ENCODE data around the gene ITGB6. TPM values are rescaled to one million over a fixed set of nuclear protein-coding genes. Genes with fewer than 3 reads are reported as not detected.

Gene ITGB6
- total and polyA plus RNA-seq, 10 of the 15 experiments (the other 5 are each of a cell fraction or from before 2014, with no cell fraction given): 0.04 TPM; not detected in 9

DNA sequence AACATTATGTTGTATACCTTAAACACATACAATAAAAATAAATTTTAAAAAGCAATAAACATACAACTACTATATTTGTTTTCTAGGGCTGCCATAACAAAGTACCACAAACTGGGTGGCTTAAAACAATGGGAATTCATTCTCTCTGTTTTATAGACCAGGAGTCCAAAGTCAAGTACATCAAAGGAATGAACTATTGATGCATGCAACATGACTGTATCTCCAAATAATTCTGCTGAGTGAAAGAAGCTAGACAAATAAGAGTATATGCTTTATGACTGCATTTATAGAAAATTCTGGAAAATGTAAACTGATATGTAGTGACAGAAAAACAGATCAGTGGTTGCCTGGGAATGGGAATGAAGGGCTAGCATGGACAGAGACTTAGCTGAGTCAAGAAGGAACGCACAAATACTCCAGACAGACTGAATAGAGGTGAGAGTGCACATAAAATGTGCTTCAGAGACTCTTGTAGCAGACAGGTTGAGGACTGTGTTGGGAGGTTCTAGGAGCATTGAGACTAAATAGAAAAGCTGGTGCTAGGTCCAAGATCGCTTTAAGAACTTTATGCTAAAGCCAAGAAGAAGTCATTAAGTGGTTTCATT, 126.7 kb downstream of the ITGB6 start:
- intact Hi-C loops (cut with micrococcal nuclease; ENCODE audit: unreplicated experiment): no loop called here
- in situ Hi-C loops (cut with MboI): no loop called here
- ChIA-PET POLR2A (no interaction called here), RAD21 (ENCODE audit: unreplicated experiment) (no interaction called here), SMC1A (ENCODE audit: uncharacterized antibody, unreplicated experiment) (no interaction called here), CTCF (interaction anchor here (2.1 kb wide), 1 partner anchor 11 kb away, joined by 5 read pairs; no protein-coding TSS in a partner anchor)
- peaks cover 2% of the 10 kb centered on the region; the same call in 1 of the 2 replicates for H4K20me1 ChIP-seq (ENCODE audit: control insufficient read depth, insufficient read depth)
- no peak overlapping the region for H3K27ac ChIP-seq (ENCODE audit: control insufficient read depth, insufficient read depth)
- WGBS (ENCODE audit: insufficient coverage, insufficient replicate concordance, low lambda C conversion rate, missing lambda C conversion rate): 0% methylated on average over 2 of the region's 2 CpGs
- TF ChIP-seq SRF (IDR thresholded peaks at IDR 0.05; ENCODE audit: low read depth in 2 of 2, low read length in 2 of 2): no peak
- TF ChIP-seq JUNB (IDR thresholded peaks at IDR 0.05): no peak
- TF ChIP-seq, protein P1, sequence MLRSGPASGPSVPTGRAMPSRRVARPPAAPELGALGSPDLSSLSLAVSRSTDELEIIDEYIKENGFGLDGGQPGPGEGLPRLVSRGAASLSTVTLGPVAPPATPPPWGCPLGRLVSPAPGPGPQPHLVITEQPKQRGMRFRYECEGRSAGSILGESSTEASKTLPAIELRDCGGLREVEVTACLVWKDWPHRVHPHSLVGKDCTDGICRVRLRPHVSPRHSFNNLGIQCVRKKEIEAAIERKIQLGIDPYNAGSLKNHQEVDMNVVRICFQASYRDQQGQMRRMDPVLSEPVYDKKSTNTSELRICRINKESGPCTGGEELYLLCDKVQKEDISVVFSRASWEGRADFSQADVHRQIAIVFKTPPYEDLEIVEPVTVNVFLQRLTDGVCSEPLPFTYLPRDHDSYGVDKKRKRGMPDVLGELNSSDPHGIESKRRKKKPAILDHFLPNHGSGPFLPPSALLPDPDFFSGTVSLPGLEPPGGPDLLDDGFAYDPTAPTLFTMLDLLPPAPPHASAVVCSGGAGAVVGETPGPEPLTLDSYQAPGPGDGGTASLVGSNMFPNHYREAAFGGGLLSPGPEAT (IDR thresholded peaks at IDR 0.05; ENCODE audit: low read depth): no peak
- TF ChIP-seq NFYB (IDR thresholded peaks at IDR 0.05; ENCODE audit: insufficient read depth, low read depth, low read length): no peak
- no peak for TF ChIP-seq DPF2 (IDR thresholded peaks at IDR 0.05)
- no peak for TF ChIP-seq MTA2 (IDR thresholded peaks at IDR 0.05; ENCODE audit: low read depth)
- no peak for TF ChIP-seq BHLHE40 (IDR thresholded peaks at IDR 0.05; ENCODE audit: borderline replicate concordance in 1 of 2, low read depth in 2 of 2, low read length in 1 of 2)
- no peak for TF ChIP-seq EGR1 (IDR thresholded peaks at IDR 0.05; ENCODE audit: borderline replicate concordance in 1 of 2, low read depth in 2 of 2, low read length in 2 of 2)
- TF ChIP-seq GABPA (IDR thresholded peaks at IDR 0.05; ENCODE audit: low read depth): no peak
- no peak for TF ChIP-seq GATAD2B (conservative IDR thresholded peaks at IDR 0.05; ENCODE audit: low read depth)
- no peak for TF ChIP-seq NFXL1 (IDR thresholded peaks at IDR 0.05; ENCODE audit: borderline replicate concordance)
- no peak for TF ChIP-seq SUZ12 (IDR thresholded peaks at IDR 0.05; ENCODE audit: unreplicated experiment)
- TF ChIP-seq TCF12 (IDR thresholded peaks at IDR 0.05; ENCODE audit: low read depth, low read length): no peak
- TF ChIP-seq SMARCA5 (IDR thresholded peaks at IDR 0.05): no peak
- no peak for TF ChIP-seq ETV6 (conservative IDR thresholded peaks at IDR 0.05 in 1 of 2, IDR thresholded peaks at IDR 0.05 in 1 of 2; ENCODE audit: borderline replicate concordance in 1 of 2, low read depth in 1 of 2)
- no peaks in the 10 kb centered on the region; the same call in 2 of the 3 replicates for H3K9me3 ChIP-seq (replicated peaks; ENCODE audit: control insufficient read depth, insufficient read depth, low read length)
- peaks cover 0 to 2% of the 10 kb centered on the region in 2 experiments; a peak in 1 of 4 replicates for H3K27me3 ChIP-seq (replicated peaks in 1 of 2; ENCODE audit: control insufficient read depth in 2 of 2, insufficient read depth in 2 of 2, low read length in 1 of 2)
- no peaks in the 10 kb centered on the region for H3K4me1 ChIP-seq (ENCODE audit: control insufficient read depth, insufficient read depth, low read length)
- H3K36me3 ChIP-seq (ENCODE audit: control insufficient read depth in 2 of 2, insufficient read depth in 2 of 2, low read length in 1 of 2): no peaks in the 10 kb centered on the region
- ATAC-seq: no peak
- no peak overlapping the region for H2AFZ ChIP-seq (ENCODE audit: control insufficient read depth, low read depth, low read length)
- no peak overlapping the region for H3K4me2 ChIP-seq (ENCODE audit: control insufficient read depth, insufficient read depth)
- FAIRE-seq: no peak
- no peaks in the 10 kb centered on the region for H3K79me2 ChIP-seq (ENCODE audit: control insufficient read depth, insufficient read depth, low read length)
- H3K4me3 ChIP-seq: no peak overlapping the region
- BruUV-seq (replicated peaks): no TSS peak
- no peak overlapping the region for H3K9ac ChIP-seq (ENCODE audit: control insufficient read depth, insufficient read depth, low read length)
- DNase-seq (ENCODE audit: low read depth, low spot score): no peak

Data from GM12878 (cell line).